Keratinocyte (primary cell): Measurements from ENCODE around the gene MLLT10. TPM values are rescaled to one million over a fixed set of nuclear protein-coding genes. Genes with fewer than 3 reads are reported as not detected.

ENCODE experiments used
- DNase-seq: peaks from one replicate; pipeline ENCODE4 v3.0.0-alpha.2; 2011; ENCODE audit warnings: low read depth, missing footprints, low spot score
- FAIRE-seq: peaks from 2 replicates; lab custom pipeline; 2011; peaks lifted over from hg19 to GRCh38; lab: Jason Lieb, UNC
- H2AFZ ChIP-seq: 2 replicates; pipeline ENCODE4 v1.6.0; 2012; ENCODE audit warnings: low read length, control low read depth, inconsistent platforms; ENCODE audit not compliant: control insufficient read depth
- H3K27ac ChIP-seq: 2 replicates; pipeline ENCODE4 v1.5.1; 2011; ENCODE audit warnings: low read length; ENCODE audit not compliant: control insufficient read depth, insufficient read depth
- H3K27me3 ChIP-seq: 3 replicates; pipeline ENCODE4 v1.6.0; 2011; ENCODE audit warnings: low read length; ENCODE audit not compliant: control insufficient read depth, insufficient read depth; ENCODE audit errors: extremely low read depth
- H3K36me3 ChIP-seq, 2 experiments: 2 replicates in 1 of 2; 3 replicates in 1 of 2; pipeline ENCODE4 v1.5.1; 2011; ENCODE audit warnings: low read length in 2 of 2, mild to moderate bottlenecking in 1 of 2; ENCODE audit not compliant: control insufficient read depth in 2 of 2, insufficient read depth in 2 of 2; ENCODE audit errors: extremely low read depth in 1 of 2
- H3K4me1 ChIP-seq: 3 replicates; pipeline ENCODE4 v1.5.1; 2011; ENCODE audit warnings: low read length; ENCODE audit not compliant: control insufficient read depth, insufficient read depth; ENCODE audit errors: extremely low read depth
- H3K4me2 ChIP-seq: 3 replicates; pipeline ENCODE4 v1.6.0; 2011; ENCODE audit warnings: low read depth, low read length; ENCODE audit not compliant: control insufficient read depth, insufficient read depth; ENCODE audit errors: extremely low read depth
- H3K4me3 ChIP-seq, 3 experiments: fragments of 200-600 bp in 1 of 3; sonication (generic) in 1 of 3; 2 replicates in 2 of 3; 3 replicates in 1 of 3; pipeline ENCODE4 v1.5.1; 2011 to 2016; ENCODE audit warnings: low read length in 3 of 3, mild to moderate bottlenecking in 3 of 3, control low read depth in 2 of 3, inconsistent platforms in 1 of 3, low read depth in 1 of 3, mixed read lengths in 1 of 3, mixed run types in 1 of 3, moderate library complexity in 1 of 3; ENCODE audit not compliant: control insufficient read depth in 2 of 3, insufficient read depth in 2 of 3; ENCODE audit errors: extremely low read depth in 1 of 3
- H3K79me2 ChIP-seq: 2 replicates; pipeline ENCODE4 v1.6.0; 2012; ENCODE audit warnings: low read length; ENCODE audit not compliant: control insufficient read depth, insufficient read depth
- H3K9ac ChIP-seq: 3 replicates; pipeline ENCODE4 v1.6.0; 2011; ENCODE audit warnings: low read length; ENCODE audit not compliant: control insufficient read depth, insufficient read depth; ENCODE audit errors: extremely low read depth
- H3K9me1 ChIP-seq: 3 replicates; pipeline ENCODE4 v1.6.0; 2011; ENCODE audit warnings: low read length; ENCODE audit not compliant: control insufficient read depth, insufficient read depth; ENCODE audit errors: extremely low read depth
- H3K9me3 ChIP-seq: 2 replicates; pipeline ENCODE4 v1.5.1; 2012; ENCODE audit warnings: low read depth, low read length; ENCODE audit not compliant: control insufficient read depth
- H4K20me1 ChIP-seq: 3 replicates; pipeline ENCODE4 v1.6.0; 2011; ENCODE audit warnings: low read length; ENCODE audit not compliant: control insufficient read depth, insufficient read depth; ENCODE audit errors: extremely low read depth
- EZH2 ChIP-seq: IDR thresholded peaks from one replicate; pipeline ENCODE4 v1.6.1; 2012; ENCODE audit warnings: inconsistent platforms, mild to moderate bottlenecking, low read length, moderate library complexity
- dilution Hi-C: fragments of 300-500 bp; cut with MboI; formaldehyde crosslinking; loops from one replicate; pipeline ENCODE4 v1.7.0; 2020; ENCODE audit warnings: low sequenced_read_pairs; ENCODE audit not compliant: extremely low pct_ligation_motif_present
- polyA plus RNA-seq, 5 experiments: library from polyadenylated mRNA; depleted of rRNA in 3 of 5; stranded (reverse) in 3 of 5; stranded (forward) in 1 of 5; unstranded in 1 of 5; fragments of >200 nt; gene quantifications; 1 replicate in 1 of 5; 2 replicates in 3 of 5; 3 replicates in 1 of 5; pipeline versions ENCODE4 v1.2.1 to v1.2.3, GENCODE V29; 2011 to 2012; ENCODE audit warnings: missing spikeins in 2 of 5, low read depth in 1 of 5, low replicate concordance in 1 of 5
- TF ChIP-seq, protein P1 (sequence below), 3 experiments: IDR thresholded peaks in 1 of 3; conservative IDR thresholded peaks in 1 of 3; optimal IDR thresholded peaks in 1 of 3; 2 replicates in 2 of 3; 3 replicates in 1 of 3; pipeline versions ENCODE3 to v1.5.1; 2011; ENCODE audit warnings: low read length in 3 of 3, mild to moderate bottlenecking in 3 of 3, moderate library complexity in 2 of 3, control low read depth in 1 of 3, inconsistent platforms in 1 of 3; ENCODE audit not compliant: insufficient read depth in 2 of 3; ENCODE audit errors: extremely low read depth in 1 of 3

MLLT10 gene
- polyA plus RNA-seq, 1 donor (not counting 4 experiments of a cell fraction or from before 2014, with no cell fraction given) = 40.2 TPM

DNA sequence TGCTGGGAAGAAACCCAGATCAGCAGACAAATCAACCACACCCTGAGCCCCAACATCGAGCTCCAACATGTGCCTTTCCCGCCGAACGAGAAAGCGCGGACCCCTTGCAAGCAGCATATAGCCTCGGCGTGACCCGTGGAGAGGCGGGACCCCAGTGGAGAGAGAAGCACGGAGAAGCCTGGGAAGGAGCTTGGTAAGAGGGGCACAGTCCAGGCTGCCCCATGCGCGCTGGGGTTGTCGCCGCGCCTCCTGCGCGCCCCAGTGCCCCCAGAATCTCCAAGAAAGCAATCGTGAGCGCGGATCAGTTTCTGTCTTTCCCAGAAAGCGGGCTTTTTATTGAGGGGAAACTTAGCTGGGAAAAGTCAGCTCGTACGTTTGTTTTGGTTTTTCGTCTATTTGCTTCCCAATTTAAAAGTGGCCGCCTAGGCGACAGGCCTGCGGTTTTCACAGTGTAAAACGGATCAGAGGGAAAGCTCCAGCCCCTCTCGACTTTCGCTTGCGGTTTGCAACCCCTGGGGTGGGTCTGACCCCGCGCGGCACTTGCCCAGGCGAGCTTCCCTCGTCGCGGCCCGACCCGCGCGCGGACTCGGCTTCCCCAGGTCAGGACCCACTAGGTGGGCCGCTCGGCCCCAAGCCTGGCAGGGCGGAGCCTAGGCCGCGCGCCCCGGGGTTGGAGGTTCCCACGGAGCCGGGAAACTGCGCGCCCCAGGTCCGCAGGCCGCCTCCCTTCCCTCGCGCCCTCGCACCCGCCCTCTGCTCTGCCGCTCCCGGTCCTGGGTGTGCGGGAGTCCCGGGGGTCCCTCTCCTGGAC lies 39.6 kb upstream of the MLLT10 start:
- TF ChIP-seq EZH2 = no peak
- TF ChIP-seq, protein P1, sequence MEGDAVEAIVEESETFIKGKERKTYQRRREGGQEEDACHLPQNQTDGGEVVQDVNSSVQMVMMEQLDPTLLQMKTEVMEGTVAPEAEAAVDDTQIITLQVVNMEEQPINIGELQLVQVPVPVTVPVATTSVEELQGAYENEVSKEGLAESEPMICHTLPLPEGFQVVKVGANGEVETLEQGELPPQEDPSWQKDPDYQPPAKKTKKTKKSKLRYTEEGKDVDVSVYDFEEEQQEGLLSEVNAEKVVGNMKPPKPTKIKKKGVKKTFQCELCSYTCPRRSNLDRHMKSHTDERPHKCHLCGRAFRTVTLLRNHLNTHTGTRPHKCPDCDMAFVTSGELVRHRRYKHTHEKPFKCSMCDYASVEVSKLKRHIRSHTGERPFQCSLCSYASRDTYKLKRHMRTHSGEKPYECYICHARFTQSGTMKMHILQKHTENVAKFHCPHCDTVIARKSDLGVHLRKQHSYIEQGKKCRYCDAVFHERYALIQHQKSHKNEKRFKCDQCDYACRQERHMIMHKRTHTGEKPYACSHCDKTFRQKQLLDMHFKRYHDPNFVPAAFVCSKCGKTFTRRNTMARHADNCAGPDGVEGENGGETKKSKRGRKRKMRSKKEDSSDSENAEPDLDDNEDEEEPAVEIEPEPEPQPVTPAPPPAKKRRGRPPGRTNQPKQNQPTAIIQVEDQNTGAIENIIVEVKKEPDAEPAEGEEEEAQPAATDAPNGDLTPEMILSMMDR (optimal IDR thresholded peaks at IDR 0.05 in 1 of 3, IDR thresholded peaks at IDR 0.05 in 1 of 3, conservative IDR thresholded peaks at IDR 0.05 in 1 of 3; ENCODE audit: extremely low read depth in 1 of 3, insufficient read depth in 2 of 3, low read length in 3 of 3) = peak in 1 of 3 experiments; percentile 25
- Histone ChIP-seq H3K27me3 (no peaks in the 10 kb centered on the region), H3K4me3 (peak overlapping the region; percentile 67 to 90 (median 85)), H3K4me2 (peak overlapping the region; percentile 97), H4K20me1 (no peaks in the 10 kb centered on the region), H3K9me1 (no peaks in the 10 kb centered on the region), H3K4me1 (peaks cover 15% of the 10 kb centered on the region), H3K9ac (peak overlapping the region; percentile 73), H3K27ac (peak overlapping the region; percentile 54), H3K9me3 (no peaks in the 10 kb centered on the region), H3K79me2 (no peaks in the 10 kb centered on the region), H3K36me3 (no peaks in the 10 kb centered on the region), H2AFZ (peak overlapping the region; percentile 95)
- dilution Hi-C loops = no loop called here
- no peak for DNase-seq
- FAIRE-seq = no peak

DNA sequence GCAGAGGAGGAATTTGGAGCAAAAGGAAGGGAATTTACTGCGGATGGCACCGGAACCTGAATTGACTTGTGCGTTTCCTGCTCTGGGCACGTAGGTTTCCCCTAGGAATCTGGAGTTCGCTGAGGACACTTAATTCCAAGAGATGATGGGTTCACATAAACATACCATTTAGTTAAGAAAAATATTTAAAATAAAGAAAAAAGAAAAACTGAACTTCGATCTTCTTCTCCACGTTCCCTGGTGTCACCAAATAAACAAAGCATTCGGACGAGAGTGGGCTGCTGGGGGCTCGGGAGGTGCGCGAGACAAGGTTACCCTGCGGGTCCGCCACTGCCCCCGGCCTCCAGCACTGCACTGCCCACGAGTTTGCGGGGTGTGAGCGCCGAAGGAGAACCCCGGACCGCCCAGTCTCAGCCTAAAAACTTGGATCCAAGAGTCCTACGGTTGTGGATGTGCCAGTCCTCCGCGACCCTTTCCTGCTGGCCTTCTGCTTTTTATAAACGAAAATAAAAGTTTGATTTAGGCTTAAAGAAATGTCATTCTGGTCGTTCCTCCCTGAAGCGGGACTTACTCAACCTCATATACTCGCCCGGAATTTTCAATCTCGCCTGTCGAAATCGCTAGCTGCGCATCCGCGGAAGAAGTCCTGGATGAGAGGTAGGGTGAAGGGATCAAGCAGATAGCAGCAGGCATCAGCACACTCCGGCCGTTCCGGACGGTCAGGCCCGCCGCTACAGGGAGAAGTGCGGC lies 38.9 kb upstream of the MLLT10 start:
- H4K20me1 ChIP-seq = no peaks in the 10 kb centered on the region

More for the DNA sequence above, 38.9 kb upstream of the MLLT10 start:
- H3K36me3 ChIP-seq = no peaks in the 10 kb centered on the region
- H3K9ac ChIP-seq = peak overlapping the region; percentile 73
- H3K4me2 ChIP-seq = peak overlapping the region; percentile 97
- peak overlapping the region; percentile 54 for H3K27ac ChIP-seq
- TF ChIP-seq, protein P1 (optimal IDR thresholded peaks at IDR 0.05 in 1 of 3, IDR thresholded peaks at IDR 0.05 in 1 of 3, conservative IDR thresholded peaks at IDR 0.05 in 1 of 3; ENCODE audit: extremely low read depth in 1 of 3, insufficient read depth in 2 of 3, low read length in 3 of 3) = no peak
- no peak for TF ChIP-seq EZH2
- H3K9me3 ChIP-seq = no peaks in the 10 kb centered on the region
- peak overlapping the region; percentile 67 to 90 (median 85) for H3K4me3 ChIP-seq
- peaks cover 15% of the 10 kb centered on the region for H3K4me1 ChIP-seq
- DNase-seq = no peak
- H3K9me1 ChIP-seq = no peaks in the 10 kb centered on the region
- dilution Hi-C loops = no loop called here
- no peaks in the 10 kb centered on the region for H3K27me3 ChIP-seq
- no peaks in the 10 kb centered on the region for H3K79me2 ChIP-seq
- FAIRE-seq = no peak
- H2AFZ ChIP-seq = peak overlapping the region; percentile 95
